HG03469 (cell line): Measurements from ENCODE around the gene RBM45.
A peak's percentile ranks its signal among the peaks of the same experiment; 100 is the strongest.
"Not testable (repeated sequence)": the region's sequence is repeated elsewhere in the genome, so short reads cannot be mapped to it uniquely, and the experiment has no call there.

Experiments used
- ATAC-seq: cut with Tn5 transposase; IDR thresholded peaks from one replicate; pipeline ENCODE4 v1.9.1; 2021; ENCODE audit warnings: mild to moderate bottlenecking, moderate library complexity, moderate number of reproducible peaks; ENCODE audit not compliant: unreplicated experiment

RBM45 gene

DNA sequence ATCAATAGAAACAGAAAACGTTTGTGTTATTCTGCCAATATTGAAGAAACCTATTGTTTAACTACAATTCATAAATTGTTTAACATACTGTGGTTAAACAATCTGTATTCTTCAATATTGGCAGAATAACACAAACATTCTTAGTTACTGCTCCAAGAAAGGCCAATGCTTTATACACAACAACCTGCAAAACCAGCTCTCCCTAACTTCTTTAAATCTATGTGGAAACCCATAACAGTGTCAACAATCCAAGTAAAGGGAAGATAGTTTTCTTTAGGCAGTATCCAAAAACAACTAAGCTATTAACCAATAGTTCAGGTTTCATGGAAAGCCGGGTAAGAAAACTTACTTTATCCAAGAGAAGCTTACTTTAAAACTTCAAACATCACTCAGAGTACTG, 6.2 kb upstream of the RBM45 start:
- ATAC-seq = no peak

DNA sequence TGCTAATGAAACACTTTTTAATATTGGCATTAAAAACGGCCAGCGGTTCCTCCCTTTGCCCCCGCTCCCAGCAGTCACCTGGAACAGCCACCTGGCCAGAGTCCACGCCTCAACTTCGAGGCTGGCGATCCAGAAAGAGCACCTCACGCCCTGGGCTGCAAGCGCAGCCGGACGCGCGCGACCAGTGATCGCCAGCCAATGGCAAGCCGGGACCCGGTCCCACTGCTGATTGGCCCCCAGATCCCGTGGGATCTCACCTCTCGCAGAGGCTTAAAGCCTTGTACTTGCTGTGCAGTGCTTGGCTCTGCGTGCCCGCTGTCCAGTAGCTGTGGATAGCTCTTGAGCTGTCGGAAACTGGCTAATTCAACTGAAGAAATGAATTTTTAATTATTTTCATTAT, 4.1 kb upstream of the RBM45 start:
- ATAC-seq = no peak

DNA sequence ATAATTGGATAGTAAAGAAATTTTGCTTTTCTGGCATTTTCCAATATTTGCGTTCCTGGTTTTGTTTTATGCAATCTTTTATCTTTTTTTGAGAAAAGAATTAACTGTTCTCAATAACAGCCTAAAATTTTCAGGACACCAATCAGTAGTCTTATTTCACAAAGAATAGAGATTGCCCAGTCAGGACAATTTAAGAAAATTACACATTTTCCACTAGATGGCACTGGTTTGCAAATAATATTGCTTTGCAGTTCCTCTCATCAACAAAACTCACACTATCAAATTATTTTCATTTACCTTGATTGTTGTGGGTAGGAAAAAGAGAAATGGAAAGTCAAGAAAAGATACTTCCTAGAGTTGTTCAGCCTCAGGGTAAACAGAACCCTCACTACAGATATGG, 2.4 kb upstream of the RBM45 start:
- no peak for ATAC-seq

DNA sequence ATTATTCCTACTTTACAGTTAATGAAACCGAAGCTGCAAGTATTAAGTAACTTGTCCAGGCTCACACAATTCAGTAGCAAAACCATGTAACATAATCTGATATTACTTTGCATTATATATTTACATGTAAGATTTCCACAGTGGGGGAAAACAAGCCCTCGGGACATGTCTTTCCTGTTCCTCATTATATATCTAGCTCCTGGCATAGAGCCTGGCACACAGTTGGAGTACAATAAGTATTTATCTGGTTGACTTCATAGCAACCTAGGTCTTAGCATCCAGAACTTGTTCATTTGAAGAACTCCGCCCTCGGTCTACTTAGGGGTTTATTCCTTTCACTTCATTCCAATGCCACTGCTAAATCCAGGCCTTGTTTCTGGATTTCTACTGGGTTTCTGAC, 1.6 kb upstream of the RBM45 start:
- ATAC-seq = no peak

DNA sequence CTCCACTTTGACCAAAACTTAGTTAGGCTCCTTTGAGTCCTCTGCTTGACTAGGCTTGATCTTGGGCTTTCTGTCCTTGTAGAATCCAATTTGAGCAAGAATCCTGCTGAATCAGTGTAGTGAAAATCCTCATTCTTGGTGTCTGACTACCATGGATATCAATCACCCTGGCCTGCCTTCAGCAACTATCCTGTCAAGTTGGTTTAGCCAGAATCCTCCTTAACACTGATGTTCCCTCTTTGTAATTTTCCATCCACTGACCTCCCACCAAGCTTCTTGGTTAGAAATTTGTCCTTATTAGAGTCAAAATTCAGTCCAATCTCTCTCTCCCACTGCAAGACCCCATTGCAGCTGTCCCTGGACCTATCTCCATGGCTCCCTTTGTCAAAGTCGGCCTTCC, 494 bp upstream of the RBM45 start:
- ATAC-seq = no peak

DNA sequence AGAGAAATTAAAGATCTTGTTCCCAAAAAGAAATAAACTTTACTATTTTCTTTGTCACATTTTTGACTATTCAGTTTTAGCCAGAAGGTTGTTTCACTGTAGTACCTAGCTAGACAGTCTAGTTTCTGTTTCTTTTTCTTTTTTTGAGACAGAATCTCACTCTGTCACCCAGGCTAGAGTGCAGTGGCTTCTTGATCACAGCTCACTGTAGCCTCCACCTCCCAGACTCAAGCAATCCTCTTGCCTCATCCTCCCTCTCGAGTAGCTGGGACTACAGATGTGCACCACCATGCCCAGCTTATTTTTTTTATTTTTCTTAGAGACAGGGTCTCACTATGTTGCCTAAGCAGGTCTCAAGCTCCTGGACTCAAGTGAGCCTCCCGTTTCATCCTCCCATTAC, 2.2 kb downstream of the RBM45 start:
- ATAC-seq = peak; percentile 24

DNA sequence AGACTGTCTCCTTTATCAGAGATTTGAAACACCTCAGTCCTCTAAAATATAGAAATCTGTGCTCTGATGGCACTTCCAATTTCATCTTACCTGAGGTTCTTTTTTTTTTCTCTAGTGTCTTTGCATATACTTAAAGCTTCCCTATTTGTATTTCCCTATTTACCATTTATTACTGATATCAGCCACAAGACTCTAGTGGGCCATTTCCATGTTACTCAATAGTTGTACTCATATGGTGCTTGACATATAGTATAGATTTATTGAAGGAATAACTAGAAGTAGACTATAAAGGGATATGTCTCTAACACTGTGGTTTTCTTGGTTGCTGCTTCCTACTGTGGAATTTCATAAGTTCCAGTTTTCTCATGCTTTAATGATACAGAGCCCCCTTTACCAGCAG, 3.0 kb downstream of the RBM45 start:
- no peak for ATAC-seq

DNA sequence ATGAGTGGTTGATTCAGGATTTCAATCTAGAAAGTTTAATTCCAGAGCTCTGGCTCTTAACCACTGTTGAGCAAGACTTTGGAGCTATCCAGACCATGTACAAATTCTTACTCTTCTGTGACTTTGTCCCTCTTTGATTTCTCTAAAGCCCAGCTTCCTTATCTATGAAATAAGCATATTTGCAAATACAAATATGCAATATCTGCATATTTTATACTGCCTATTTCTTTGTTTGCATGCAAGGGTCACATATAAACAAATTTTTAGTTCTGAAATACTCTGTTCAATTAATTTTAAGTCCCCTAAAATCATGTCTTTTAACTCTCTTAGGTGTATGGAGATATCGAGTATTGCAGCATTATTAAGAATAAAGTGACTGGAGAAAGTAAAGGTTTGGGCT, 5.5 kb downstream of the RBM45 start:
- no peak for ATAC-seq

DNA sequence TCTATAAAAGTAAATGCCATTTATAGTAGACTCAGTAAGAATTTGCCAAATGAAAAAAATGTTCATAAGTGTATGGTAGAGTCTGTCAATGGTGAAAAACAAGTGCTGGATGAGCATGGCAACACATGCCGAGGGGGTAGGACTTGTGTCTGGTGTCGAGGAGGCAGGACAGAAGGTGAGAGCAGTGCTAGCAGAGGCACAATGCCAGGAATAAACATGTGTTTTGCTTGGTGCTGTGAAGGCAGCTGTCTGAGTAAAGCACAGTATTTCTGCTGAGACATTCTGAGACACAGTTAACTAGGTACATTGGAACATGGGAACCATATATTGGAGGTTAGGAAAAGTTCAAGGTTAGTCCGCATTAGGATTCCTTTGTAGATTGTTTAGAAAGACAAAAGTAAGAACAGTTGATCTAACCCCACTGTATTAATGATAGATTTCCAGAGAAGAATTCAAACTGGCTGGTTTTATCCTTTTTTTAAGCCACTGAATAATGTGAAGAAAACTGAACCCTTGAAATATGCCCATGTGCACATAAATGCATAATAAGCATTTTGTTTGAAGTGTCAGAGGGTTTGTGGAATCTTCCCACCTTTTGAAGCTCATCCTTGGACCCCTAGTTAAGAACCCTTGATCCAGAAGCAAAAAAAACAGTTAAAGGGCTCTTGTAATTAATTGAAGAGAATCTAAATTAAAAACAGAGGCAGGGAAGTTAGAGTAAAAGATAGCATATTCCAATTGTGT, 7.1 kb downstream of the RBM45 start:
- ATAC-seq = no peak

DNA sequence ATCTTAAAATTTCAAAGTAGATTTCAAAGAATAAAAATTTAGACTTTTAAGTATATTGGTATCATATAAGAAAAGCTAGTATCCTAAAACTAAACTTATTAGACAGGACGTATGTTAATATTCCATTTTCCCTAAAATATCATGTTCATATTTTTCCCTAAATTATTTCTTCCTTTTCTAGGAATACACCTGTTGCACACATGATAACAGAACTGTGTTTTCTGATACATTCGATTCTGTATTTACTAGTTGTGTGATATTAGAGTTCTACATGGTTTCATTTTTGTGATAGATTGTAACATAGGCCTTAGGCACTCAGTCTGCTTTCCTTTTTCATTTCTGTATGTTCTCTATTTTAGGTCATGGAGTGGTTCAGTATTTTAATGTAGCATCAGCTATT, 10.9 kb downstream of the RBM45 start:
- ATAC-seq = no peak

DNA sequence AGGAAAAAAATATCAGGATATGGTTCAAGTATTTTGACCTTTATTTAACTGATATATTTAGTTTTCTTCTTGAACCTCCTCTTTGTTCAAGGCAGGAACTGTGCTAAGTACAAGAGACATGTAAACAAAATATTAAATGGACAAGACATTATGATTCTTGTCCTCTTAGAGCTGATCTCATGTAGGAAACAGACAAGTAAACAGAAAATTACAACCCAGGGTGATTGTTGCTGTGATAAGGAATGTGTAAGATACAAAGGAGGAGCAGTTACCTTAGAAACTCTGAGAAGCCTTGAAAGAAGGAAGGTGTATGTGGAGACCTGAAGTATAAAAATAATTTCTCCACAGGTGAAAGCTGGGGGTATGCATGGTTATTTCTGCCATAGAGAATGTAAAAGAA, 12.9 kb downstream of the RBM45 start:
- ATAC-seq = no peak

DNA sequence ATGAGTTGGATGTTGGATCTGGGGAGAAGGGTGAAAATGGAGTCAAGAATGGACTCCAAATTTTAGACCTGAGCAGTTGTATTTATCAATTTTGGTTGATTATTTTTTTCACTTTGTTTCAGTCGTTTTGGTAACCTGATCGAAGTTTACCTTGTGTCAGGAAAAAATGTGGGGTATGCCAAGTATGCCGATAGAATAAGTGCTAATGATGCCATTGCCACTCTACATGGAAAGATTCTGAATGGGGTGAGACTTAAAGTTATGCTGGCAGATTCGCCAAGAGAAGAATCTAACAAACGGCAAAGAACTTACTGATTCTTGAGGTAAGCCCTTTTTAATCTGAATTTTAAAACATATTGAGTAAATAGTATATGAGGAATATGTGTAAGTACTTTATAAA, 13.6 kb downstream of the RBM45 start:
- ATAC-seq = no peak

DNA sequence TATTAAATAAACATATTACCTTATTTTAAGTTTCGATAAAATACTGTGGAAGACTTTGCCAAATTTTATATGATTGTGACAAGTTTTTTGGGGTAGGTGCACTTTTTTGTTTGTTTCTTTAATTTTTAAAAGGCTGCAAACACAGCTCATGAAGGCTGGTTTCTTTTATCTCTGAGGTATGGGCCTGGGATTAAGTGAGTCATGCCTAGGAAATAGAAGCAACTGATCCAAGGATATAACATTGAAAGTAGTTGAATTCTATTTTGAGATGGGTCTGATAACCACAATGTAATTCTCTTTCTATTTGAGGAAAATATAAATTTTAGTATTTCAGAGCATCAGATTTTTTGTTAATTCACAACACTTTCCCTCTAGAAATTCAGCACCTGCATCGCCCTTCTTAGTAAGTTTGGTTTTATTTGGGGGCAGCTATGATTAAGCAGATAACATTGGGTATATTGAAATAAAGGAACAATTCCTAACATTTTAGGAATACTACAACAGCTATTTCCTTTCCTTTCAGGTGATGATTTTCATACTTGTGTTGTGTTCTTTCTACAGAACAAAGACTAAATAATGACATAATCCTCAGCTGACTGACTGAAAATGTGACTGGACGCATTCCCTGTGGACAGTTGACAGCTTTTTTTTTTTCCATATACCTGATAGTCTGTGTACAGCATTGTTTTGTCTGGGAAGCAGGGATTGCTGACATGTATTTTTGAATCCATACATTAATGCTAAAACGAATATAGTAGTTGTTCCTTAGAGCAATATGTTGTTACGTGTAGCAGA, 16.8 kb downstream of the RBM45 start:
- no peak for ATAC-seq

DNA sequence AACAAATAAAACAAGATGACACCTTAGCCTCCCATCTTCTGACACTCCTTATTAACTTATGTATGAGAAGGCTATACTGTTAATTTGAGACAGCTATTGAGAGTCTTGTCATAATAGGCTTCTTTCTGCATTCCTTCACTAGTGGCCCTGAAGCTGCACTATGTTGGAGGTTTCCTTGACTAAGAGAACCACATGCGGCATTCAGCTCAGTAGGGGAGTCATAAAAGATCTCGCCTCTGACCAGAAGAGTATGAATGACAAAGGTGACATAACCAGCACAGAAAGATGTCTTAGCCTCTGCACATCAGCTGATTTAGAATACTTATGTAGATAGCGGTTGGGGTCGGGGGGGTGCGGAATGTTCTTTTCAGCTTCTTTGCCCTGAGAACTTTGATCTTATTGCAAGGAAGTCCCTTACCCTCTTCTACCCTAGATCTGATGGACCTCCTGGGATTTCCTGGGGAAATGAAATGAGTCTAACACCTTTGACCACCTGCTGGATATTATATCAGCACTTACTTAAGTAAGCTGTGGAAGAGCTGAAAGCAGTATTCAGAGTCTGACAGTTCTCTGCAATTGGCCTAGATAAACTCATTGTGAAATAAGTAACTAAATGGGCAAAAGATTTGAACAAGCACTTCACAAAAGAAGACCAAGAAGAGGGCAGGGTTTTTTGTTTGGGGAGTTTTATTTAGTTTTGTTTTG, 24.2 kb downstream of the RBM45 start:
- ATAC-seq = no peak

DNA sequence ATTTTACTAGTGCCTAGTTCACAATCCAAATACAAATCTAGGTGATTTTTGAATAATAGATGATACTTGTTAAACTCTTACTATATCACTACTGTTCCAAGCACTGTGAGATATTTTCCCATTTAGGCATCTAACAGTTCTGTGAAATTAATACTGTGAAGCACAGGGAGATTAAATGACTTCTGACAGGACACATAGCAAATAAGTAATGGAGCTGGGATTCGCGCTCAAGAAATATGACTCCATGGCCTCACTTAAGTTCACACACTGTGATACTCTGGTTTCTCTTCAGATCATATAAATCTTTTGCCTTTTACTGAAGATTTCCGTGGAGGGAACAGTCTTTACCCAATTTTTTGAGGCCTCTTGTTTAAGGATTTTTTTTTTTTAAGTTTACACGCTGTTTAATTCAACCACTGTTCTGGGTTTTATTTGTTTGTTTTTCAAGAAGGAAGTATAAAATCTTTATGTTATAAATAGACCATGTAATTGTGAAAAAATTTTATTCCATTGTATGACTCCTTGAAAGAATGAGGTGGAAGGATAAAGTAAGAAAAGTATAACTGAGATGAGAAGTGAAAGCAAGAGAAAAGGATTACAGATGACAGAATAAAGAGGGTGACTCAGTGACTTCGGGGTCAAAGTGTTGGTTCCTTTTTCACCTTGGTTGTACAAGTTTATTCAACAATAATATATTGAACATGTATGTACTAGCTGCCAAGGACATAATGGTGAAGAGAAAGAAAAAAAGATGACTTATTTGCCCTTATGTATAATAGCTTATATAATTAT, 30.2 kb downstream of the RBM45 start:
- no peak for ATAC-seq

DNA sequence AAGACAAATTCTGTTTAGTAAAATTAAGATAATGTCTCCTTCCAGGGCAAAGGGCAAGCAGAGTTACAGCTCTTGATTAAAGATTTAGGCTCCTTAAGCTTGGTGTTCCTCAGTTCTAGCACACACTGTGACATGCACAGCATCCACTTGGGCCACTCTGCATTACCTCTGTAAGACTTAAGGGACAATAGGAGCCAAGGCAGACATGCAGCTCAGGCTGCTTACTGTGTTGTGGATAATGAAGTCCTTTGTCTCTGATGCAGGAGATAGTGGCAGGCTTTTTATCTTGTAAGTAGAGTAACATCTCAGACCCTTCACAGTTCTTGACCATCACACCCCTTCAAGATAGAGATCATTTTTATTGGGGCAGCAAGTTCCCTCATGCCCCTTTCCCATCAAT, 31.2 kb downstream of the RBM45 start:
- no peak for ATAC-seq

DNA sequence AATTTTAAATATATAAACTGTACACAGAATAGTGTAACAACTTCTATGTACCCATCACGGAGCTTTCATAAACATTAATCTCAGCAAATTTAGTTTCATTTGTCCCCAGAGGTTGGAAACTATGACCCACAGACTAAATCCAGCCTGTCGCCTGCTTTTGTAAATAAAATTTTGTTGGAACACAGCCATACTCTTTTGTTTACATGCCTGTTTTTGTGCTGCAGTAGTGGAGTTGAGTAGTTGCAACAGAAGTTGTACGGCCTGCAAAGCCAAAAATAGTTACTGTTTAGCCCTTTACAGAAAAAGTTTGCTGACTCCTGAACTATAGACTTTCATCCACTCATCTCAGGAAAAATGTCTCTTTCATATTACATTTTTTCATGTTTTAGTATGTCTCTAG, 39.8 kb downstream of the RBM45 start:
- ATAC-seq = no peak

DNA sequence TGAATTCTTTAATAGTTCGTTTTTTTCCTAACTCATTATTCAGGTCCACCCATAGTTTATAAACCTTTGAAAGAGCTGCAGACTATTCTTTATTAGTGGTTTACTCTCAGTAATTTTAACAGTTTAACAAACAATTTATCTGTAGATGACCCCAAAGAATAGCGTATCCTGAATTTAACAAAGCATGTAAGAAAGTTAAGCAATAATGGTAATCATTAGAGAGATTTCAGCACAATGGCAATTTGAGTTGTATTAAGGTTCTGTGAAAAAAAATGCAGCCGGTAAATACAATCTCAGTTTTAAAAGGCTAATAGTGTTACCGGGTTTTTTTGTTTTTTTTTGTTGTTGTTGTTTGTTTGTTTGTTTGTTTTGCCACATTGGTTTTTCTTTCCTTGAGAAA, 40.3 kb downstream of the RBM45 start:
- ATAC-seq = no peak

DNA sequence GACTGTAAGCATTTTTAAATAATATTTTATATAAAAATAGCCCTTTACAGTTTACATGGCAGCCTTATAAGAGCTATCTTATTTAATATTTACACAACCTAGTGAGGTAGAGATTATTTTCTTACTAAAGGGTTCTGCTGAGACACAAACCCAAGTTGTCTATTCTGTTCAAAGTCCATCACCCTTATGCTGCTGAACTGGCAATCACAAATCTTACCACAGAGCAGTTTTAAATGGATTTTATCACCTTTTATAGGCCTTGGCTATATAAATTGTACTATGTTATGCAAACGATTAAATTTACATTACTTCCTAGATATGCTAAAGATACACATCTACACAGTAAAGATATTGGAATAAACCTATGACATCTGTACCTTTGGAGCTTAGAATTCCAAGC, 40.7 kb downstream of the RBM45 start:
- no peak for ATAC-seq

DNA sequence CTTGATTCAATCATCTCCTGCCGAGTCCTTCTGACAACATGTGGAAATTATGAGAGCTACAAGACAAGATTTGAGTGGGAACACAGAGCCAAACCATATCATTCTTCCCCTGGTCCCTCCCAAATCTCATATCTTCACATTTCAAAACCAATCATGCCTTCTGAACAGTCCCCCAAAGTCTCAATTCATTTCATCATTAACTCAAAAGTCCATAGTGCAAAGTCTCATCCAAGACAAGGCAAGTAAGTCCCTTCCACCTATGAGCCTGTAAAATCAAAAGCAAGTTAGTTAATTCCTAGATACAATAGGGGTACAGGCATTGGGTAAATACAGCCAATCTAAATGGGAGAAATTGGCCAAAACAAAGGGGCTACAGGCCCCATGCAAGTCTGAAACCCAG, 41.6 kb downstream of the RBM45 start:
- not testable (repeated sequence) for ATAC-seq

DNA sequence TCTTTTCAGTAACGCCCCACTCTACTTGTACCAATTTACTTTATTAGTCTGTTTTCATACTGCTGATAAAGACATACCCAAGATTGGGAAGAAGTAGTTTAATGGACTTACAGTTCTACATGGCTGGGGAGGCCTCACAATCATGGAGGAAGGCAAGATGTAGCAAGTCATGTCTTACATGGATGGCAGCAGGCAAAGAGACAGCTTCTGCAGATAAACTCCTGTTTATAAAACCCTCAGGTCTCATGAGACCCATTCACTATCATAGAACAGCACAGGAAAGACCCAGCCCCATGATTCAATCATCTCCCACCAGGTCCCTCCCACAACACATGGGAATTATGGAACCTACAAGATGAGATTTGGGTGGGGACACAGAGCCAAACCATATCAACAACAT, 43.3 kb downstream of the RBM45 start:
- ATAC-seq = no peak
